Fibroblast of the aortic adventitia (primary cell): ENCODE results near the gene TIMM23. TPM values are rescaled to one million over a fixed set of nuclear protein-coding genes. Genes with fewer than 3 reads are reported as not detected.
"Not testable (repeated sequence)": the region's sequence is repeated elsewhere in the genome, so short reads cannot be mapped to it uniquely, and the experiment has no call there.

Experiments
- DNase-seq: peaks from one replicate; pipeline ENCODE4 v3.0.0-alpha.2; 2010; ENCODE audit warnings: low read depth
- H3K4me3 ChIP-seq: 2 replicates; pipeline ENCODE4 v1.5.1; 2011; ENCODE audit warnings: low read depth, mild to moderate bottlenecking, control low read depth, low read length, moderate library complexity
- CTCF ChIP-seq: IDR thresholded peaks from 2 replicates; pipeline ENCODE4 v1.5.1; 2011; ENCODE audit warnings: mild to moderate bottlenecking, low read length, control low read depth, inconsistent platforms; ENCODE audit not compliant: insufficient read depth
- total RNA-seq: library from RNA; depleted of rRNA; stranded (reverse); fragments of >200 nt; gene quantifications from 2 replicates; pipeline ENCODE4 v1.2.3, GENCODE V29; 2012; ENCODE audit warnings: low replicate concordance

The TIMM23 gene
- total RNA-seq, 1 donor: 77.6 TPM

- H3K4me3 ChIP-seq: not testable (repeated sequence)
- peak; percentile 35 for TF ChIP-seq CTCF
- DNase-seq: peak; percentile 72
Observed at GRCh38 chr10:45983538-45984186, 11.4 kb downstream of the TIMM23 start.

GRCh38 chr10:45984473-45984872 is 12.2 kb downstream of the TIMM23 start:
- H3K4me3 ChIP-seq, DNase-seq: not testable (repeated sequence)

DNA sequence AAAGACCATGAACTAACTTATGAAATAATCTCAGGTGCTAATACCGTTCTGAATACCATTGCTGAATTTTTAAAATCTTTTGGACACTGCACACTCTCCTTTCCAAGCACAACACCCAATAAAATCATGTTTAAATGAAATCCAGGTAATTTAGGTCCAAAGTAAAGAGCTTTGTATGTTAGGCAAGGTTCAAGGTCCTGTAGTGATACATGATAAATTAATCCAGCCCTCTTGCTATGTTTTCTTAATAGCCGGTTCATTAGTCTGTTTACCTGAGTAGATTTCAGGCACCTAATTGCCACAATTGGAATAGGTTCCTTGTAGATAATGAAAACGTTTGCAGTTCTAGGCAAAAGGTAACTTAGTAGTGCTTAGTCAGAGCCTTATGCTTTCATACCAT is 13.3 kb downstream of the TIMM23 start:
- DNase-seq, H3K4me3 ChIP-seq: not testable (repeated sequence)

- DNase-seq: no peak
- no peak overlapping the region for H3K4me3 ChIP-seq
- TF ChIP-seq CTCF: no peak
Observed at GRCh38 chr10:45997557-45997956, 25.3 kb downstream of the TIMM23 start.

- no peak for DNase-seq
- H3K4me3 ChIP-seq: no peak overlapping the region
- no peak for TF ChIP-seq CTCF
Observed at GRCh38 chr10:45997994-45998763, 25.9 kb downstream of the TIMM23 start.

DNA sequence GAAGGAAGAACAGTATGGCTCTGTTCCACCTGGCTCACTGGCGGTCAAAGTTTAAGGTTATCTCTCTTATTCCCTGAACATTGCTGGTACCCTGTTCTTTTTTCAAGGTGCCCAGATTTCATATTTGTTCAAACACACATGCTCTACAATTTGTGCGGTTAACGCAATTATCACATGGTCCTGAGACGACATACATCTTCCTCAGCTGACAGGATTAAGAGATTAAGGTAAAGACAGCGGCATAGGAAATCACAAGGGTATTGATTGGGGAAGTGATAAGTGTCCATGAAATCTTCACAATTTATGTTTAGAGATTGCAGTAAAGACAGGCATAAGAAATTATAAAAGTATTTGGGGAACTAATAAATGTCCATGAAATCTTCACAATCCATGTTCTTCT is 27.7 kb downstream of the TIMM23 start:
- not testable (repeated sequence) for H3K4me3 ChIP-seq, DNase-seq

DNA sequence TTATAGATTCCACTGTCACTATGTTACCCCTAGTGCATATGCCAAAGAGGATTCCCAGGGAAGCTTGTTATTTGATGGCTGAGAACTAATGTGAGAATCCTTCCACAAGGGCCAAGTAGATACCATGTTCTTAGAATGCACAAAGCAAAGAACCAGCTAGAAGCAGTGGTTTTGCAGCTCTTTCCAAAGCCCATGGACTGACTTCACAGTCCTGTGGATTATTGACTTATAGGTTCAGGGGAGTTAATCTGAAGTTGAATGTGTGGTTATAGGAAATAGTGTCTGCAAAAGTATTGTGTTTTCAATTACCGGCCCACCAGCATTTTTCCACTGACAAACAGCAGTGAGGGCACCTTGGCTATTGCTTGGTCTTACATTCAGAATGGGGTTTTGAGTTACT is 28.2 kb downstream of the TIMM23 start:
- TF ChIP-seq CTCF: no peak
- DNase-seq: no peak
- H3K4me3 ChIP-seq: no peak overlapping the region

DNA sequence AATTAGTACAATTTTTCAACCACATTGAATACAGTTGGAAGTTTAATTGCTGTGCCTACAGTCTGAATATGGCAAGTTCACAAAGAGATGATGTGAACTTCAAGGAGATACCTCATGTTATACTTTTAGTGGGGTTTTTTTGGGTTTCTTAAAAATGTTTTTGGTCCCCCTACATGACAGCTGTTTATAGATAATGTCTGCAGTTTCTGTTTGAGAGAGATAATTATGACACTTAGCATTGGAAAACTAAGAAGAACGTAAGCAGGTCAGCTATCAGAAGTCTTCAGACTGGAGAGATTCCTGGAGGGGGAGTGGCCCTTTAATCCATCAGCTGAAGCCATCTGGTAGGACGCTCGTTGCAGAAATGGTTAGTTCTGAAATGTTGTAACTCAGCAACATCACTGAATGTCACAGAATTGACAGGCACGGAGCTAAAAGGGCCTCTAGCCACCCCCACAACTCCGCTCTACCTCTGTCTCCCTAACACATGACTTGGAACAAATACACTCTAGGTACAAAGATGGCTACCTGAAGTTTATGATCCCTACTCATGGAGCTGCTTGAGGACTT is 29.0 kb downstream of the TIMM23 start:
- no peak for DNase-seq
- no peak for TF ChIP-seq CTCF
- no peak overlapping the region for H3K4me3 ChIP-seq

GRCh38 chr10:46002189-46002687 is 29.9 kb downstream of the TIMM23 start:
- not testable (repeated sequence) for H3K4me3 ChIP-seq

More at GRCh38 chr10:46002189-46002687, 29.9 kb downstream of the TIMM23 start:
- DNase-seq: not testable (repeated sequence)
